ENCODE data around the gene KLHL29.

DNA sequence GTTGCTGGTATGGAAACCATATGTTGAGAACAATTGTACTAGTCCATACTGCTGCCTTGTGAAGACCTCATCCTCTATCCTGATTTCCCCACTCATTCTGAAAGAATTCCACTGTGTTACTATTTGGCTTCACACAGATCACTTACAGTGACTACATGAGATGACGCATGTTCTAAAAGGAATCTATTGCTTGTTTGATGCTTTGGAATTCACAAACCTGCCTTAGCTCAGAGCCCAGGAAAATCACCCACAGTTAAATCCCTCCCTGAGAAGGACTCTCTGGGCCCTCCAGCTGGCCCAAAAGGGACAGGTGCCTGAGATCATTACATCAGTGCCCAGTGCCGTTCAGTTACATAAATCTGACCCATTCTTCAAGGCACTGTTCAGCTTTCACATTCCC lies 45.3 kb downstream of the KLHL29 start:
- TF ChIP-seq, protein P1, sequence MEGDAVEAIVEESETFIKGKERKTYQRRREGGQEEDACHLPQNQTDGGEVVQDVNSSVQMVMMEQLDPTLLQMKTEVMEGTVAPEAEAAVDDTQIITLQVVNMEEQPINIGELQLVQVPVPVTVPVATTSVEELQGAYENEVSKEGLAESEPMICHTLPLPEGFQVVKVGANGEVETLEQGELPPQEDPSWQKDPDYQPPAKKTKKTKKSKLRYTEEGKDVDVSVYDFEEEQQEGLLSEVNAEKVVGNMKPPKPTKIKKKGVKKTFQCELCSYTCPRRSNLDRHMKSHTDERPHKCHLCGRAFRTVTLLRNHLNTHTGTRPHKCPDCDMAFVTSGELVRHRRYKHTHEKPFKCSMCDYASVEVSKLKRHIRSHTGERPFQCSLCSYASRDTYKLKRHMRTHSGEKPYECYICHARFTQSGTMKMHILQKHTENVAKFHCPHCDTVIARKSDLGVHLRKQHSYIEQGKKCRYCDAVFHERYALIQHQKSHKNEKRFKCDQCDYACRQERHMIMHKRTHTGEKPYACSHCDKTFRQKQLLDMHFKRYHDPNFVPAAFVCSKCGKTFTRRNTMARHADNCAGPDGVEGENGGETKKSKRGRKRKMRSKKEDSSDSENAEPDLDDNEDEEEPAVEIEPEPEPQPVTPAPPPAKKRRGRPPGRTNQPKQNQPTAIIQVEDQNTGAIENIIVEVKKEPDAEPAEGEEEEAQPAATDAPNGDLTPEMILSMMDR (IDR thresholded peaks at IDR 0.05 in 2 of 3, conservative IDR thresholded peaks at IDR 0.05 in 1 of 3; ENCODE audit: control insufficient read depth in 2 of 3, extremely low read depth in 1 of 3, insufficient read depth in 1 of 3, low read depth in 3 of 3, low read length in 3 of 3), result no peak
- TF ChIP-seq, protein P2, sequence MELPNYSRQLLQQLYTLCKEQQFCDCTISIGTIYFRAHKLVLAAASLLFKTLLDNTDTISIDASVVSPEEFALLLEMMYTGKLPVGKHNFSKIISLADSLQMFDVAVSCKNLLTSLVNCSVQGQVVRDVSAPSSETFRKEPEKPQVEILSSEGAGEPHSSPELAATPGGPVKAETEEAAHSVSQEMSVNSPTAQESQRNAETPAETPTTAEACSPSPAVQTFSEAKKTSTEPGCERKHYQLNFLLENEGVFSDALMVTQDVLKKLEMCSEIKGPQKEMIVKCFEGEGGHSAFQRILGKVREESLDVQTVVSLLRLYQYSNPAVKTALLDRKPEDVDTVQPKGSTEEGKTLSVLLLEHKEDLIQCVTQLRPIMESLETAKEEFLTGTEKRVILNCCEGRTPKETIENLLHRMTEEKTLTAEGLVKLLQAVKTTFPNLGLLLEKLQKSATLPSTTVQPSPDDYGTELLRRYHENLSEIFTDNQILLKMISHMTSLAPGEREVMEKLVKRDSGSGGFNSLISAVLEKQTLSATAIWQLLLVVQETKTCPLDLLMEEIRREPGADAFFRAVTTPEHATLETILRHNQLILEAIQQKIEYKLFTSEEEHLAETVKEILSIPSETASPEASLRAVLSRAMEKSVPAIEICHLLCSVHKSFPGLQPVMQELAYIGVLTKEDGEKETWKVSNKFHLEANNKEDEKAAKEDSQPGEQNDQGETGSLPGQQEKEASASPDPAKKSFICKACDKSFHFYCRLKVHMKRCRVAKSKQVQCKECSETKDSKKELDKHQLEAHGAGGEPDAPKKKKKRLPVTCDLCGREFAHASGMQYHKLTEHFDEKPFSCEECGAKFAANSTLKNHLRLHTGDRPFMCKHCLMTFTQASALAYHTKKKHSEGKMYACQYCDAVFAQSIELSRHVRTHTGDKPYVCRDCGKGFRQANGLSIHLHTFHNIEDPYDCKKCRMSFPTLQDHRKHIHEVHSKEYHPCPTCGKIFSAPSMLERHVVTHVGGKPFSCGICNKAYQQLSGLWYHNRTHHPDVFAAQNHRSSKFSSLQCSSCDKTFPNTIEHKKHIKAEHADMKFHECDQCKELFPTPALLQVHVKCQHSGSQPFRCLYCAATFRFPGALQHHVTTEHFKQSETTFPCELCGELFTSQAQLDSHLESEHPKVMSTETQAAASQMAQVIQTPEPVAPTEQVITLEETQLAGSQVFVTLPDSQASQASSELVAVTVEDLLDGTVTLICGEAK (IDR thresholded peaks at IDR 0.05; ENCODE audit: borderline replicate concordance), result no peak
- TF ChIP-seq POLR2A (IDR thresholded peaks at IDR 0.05; ENCODE audit: low read depth, low read length), result no peak
- no peak for TF ChIP-seq GABPA (IDR thresholded peaks at IDR 0.05; ENCODE audit: low read depth)
- no peak for TF ChIP-seq TCF12 (IDR thresholded peaks at IDR 0.05; ENCODE audit: low read depth, low read length)
- no peak for TF ChIP-seq MXI1 (IDR thresholded peaks at IDR 0.05; ENCODE audit: low read depth, low read length)
- TF ChIP-seq, protein P3, sequence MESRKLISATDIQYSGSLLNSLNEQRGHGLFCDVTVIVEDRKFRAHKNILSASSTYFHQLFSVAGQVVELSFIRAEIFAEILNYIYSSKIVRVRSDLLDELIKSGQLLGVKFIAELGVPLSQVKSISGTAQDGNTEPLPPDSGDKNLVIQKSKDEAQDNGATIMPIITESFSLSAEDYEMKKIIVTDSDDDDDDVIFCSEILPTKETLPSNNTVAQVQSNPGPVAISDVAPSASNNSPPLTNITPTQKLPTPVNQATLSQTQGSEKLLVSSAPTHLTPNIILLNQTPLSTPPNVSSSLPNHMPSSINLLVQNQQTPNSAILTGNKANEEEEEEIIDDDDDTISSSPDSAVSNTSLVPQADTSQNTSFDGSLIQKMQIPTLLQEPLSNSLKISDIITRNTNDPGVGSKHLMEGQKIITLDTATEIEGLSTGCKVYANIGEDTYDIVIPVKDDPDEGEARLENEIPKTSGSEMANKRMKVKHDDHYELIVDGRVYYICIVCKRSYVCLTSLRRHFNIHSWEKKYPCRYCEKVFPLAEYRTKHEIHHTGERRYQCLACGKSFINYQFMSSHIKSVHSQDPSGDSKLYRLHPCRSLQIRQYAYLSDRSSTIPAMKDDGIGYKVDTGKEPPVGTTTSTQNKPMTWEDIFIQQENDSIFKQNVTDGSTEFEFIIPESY (IDR thresholded peaks at IDR 0.05), result no peak
- no peak for TF ChIP-seq MTA3 (IDR thresholded peaks at IDR 0.05; ENCODE audit: borderline replicate concordance, low read length)
- no peak for TF ChIP-seq ZSCAN29 (IDR thresholded peaks at IDR 0.05)
- TF ChIP-seq KDM1A (IDR thresholded peaks at IDR 0.05; ENCODE audit: borderline replicate concordance), result no peak
- no peak for TF ChIP-seq SIX5 (IDR thresholded peaks at IDR 0.05; ENCODE audit: low read depth, low read length, severe bottlenecking)
- TF ChIP-seq, protein P4, sequence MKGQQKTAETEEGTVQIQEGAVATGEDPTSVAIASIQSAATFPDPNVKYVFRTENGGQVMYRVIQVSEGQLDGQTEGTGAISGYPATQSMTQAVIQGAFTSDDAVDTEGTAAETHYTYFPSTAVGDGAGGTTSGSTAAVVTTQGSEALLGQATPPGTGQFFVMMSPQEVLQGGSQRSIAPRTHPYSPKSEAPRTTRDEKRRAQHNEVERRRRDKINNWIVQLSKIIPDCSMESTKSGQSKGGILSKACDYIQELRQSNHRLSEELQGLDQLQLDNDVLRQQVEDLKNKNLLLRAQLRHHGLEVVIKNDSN (IDR thresholded peaks at IDR 0.05; ENCODE audit: borderline replicate concordance, extremely low read length, insufficient read depth, low read depth, low read length), result no peak
- no peak for TF ChIP-seq EZH2 (IDR thresholded peaks at IDR 0.05; ENCODE audit: borderline replicate concordance, control insufficient read depth, low read depth, low read length)
